WTC11 (cell line): ENCODE data around the gene RBM15. TPM values are rescaled to one million over a fixed set of nuclear protein-coding genes. Genes with fewer than 3 reads are reported as not detected.

Source experiments
- ATAC-seq: fragments of 200-7000 bp; cut with Tn5 transposase; 2 replicates; pipeline ENCODE4 v1.10.0; 2021; ENCODE audit warnings: mild to moderate bottlenecking, moderate library complexity
- CTCF ChIA-PET: fragments of 300-600 bp; sonication (Branson Sonifier 250); formaldehyde crosslinking; loops from one replicate; lab custom pipeline; 2021; ENCODE audit warnings: antibody characterized with exemption; lab: Charles Lee
- POLR2A ChIA-PET: fragments of 350-600 bp; sonication (Branson Sonifier 250); formaldehyde crosslinking; loops from one replicate; lab custom pipeline; 2021; ENCODE audit warnings: antibody characterized with exemption; lab: Charles Lee
- DNase-seq: peaks from one replicate; pipeline ENCODE4 v3.0.0; 2021; ENCODE audit warnings: low spot score
- H3K27ac Mint-ChIP-seq: 2 replicates; pipeline ENCODE4 v1.8.0; 2021; ENCODE audit warnings: mixed read lengths
- H3K27me3 Mint-ChIP-seq: 2 replicates; pipeline ENCODE4 v1.8.0; 2021; ENCODE audit warnings: low read depth, mild to moderate bottlenecking, moderate library complexity, mixed read lengths
- H3K36me3 Mint-ChIP-seq: 2 replicates; pipeline ENCODE4 v1.8.0; 2021; ENCODE audit warnings: mixed read lengths
- H3K4me1 Mint-ChIP-seq: 2 replicates; pipeline ENCODE4 v1.8.0; 2022; ENCODE audit warnings: mixed read lengths
- H3K4me3 Mint-ChIP-seq: 2 replicates; pipeline ENCODE4 v1.8.0; 2021; ENCODE audit warnings: mild to moderate bottlenecking, moderate library complexity, mixed read lengths
- H3K9me3 Mint-ChIP-seq: 2 replicates; pipeline ENCODE4 v1.8.0; 2021; ENCODE audit warnings: mixed read lengths
- AFF4 ChIP-seq: sonication (generic); formaldehyde crosslinking; IDR thresholded peaks from 2 replicates; pipeline ENCODE4 v1.8.1; 2023; ENCODE audit warnings: mild to moderate bottlenecking, missing genetic modification reagents, borderline replicate concordance
- ATF1 ChIP-seq: sonication (generic); formaldehyde crosslinking; IDR thresholded peaks from 2 replicates; pipeline ENCODE4 v1.8.1; 2023; ENCODE audit warnings: mild to moderate bottlenecking, moderate library complexity, missing genetic modification reagents
- CTCF ChIP-seq: fragments of 200-600 bp; IDR thresholded peaks from 2 replicates; pipeline ENCODE4 v1.8.0; 2022; ENCODE audit warnings: antibody characterized with exemption
- ERG ChIP-seq: fragments of 250-450 bp; sonication (Bioruptor Pico); IDR thresholded peaks from 2 replicates; pipeline ENCODE4 v1.8.0; 2021; ENCODE audit warnings: mild to moderate bottlenecking
- ESRRA ChIP-seq: sonication (generic); formaldehyde crosslinking; IDR thresholded peaks from 2 replicates; pipeline ENCODE4 v1.8.1; 2022; ENCODE audit warnings: mild to moderate bottlenecking, missing genetic modification reagents, borderline replicate concordance
- ETV6 ChIP-seq: sonication (generic); formaldehyde crosslinking; IDR thresholded peaks from 2 replicates; pipeline ENCODE4 v1.8.1; 2022; ENCODE audit warnings: mild to moderate bottlenecking, missing genetic modification reagents
- FOXK1 ChIP-seq: sonication (generic); formaldehyde crosslinking; IDR thresholded peaks from 2 replicates; pipeline ENCODE4 v1.8.0; 2022; ENCODE audit warnings: mild to moderate bottlenecking, moderate library complexity, missing genetic modification reagents
- GTF2I ChIP-seq: fragments of 250-450 bp; sonication (Bioruptor Pico); conservative IDR thresholded peaks from 2 replicates; pipeline ENCODE4 v1.4.0; 2021; ENCODE audit warnings: mild to moderate bottlenecking
- IRF2 ChIP-seq: sonication (generic); formaldehyde crosslinking; IDR thresholded peaks from 2 replicates; pipeline ENCODE4 v1.8.0; 2022; ENCODE audit warnings: low read depth, missing genetic modification reagents, borderline replicate concordance
- SMAD3 ChIP-seq: sonication (generic); formaldehyde crosslinking; IDR thresholded peaks from 2 replicates; pipeline ENCODE4 v1.8.0; 2022; ENCODE audit warnings: missing genetic modification reagents, mild to moderate bottlenecking, borderline replicate concordance
- SP1 ChIP-seq: sonication (generic); formaldehyde crosslinking; conservative IDR thresholded peaks from 2 replicates; pipeline ENCODE4 v1.8.1; 2022; ENCODE audit warnings: missing genetic modification reagents
- STAT6 ChIP-seq: sonication (generic); formaldehyde crosslinking; conservative IDR thresholded peaks from 2 replicates; pipeline ENCODE4 v1.8.1; 2023; ENCODE audit warnings: mild to moderate bottlenecking, low read depth, missing genetic modification reagents, moderate library complexity
- TCF7 ChIP-seq: sonication (generic); formaldehyde crosslinking; IDR thresholded peaks from 2 replicates; pipeline ENCODE4 v1.8.0; 2022; ENCODE audit warnings: mild to moderate bottlenecking, low read depth, missing genetic modification reagents, moderate library complexity
- TEAD1 ChIP-seq: sonication (generic); formaldehyde crosslinking; IDR thresholded peaks from 2 replicates; pipeline ENCODE4 v1.8.0; 2022; ENCODE audit warnings: mild to moderate bottlenecking, missing genetic modification reagents
- ZNF121 ChIP-seq: sonication (generic); formaldehyde crosslinking; IDR thresholded peaks from 2 replicates; pipeline ENCODE4 v1.8.0; 2023; ENCODE audit warnings: missing genetic modification reagents
- ZNF425 ChIP-seq: fragments of 250-450 bp; sonication (Bioruptor Pico); conservative IDR thresholded peaks from 2 replicates; pipeline ENCODE4 v1.9.0; 2021; ENCODE audit warnings: mild to moderate bottlenecking
- total RNA-seq: library from RNA; stranded (reverse); gene quantifications from 3 replicates; pipeline ENCODE4 v1.2.3, GENCODE V29; 2021
- TF ChIP-seq, protein P1 (sequence below): sonication (generic); formaldehyde crosslinking; conservative IDR thresholded peaks from 2 replicates; pipeline ENCODE4 v1.8.1; 2022; ENCODE audit warnings: mild to moderate bottlenecking, missing genetic modification reagents
- TF ChIP-seq, protein P2 (sequence below): sonication (generic); formaldehyde crosslinking; IDR thresholded peaks from 2 replicates; pipeline ENCODE4 v1.8.0; 2022; ENCODE audit warnings: mild to moderate bottlenecking, missing genetic modification reagents
- TF ChIP-seq, protein P3 (sequence below): sonication (generic); formaldehyde crosslinking; IDR thresholded peaks from 2 replicates; pipeline ENCODE4 v1.8.1; 2023; ENCODE audit warnings: mild to moderate bottlenecking, missing genetic modification reagents

Gene RBM15
- total RNA-seq, 1 experiment from 2014 or later = 50.6 TPM

GRCh38 chr1:110390692-110391245 is 51.6 kb downstream of the RBM15 start, which contains the start of gene SLC16A4:
TSS of gene SLC16A4 (minus strand) at chr1:110391026. CDS start at chr1:110389323, 1,703 bp downstream.
- CTCF ChIA-PET = interaction anchor here (0.7 to 1.8 kb wide), 7 partner anchors 22 to 194 kb away, joined by 3 to 6 read pairs (median 5); no protein-coding TSS in a partner anchor
- Mint-ChIP-seq H3K4me1 (peaks cover 18% of the 10 kb centered on the region), H3K36me3 (peaks cover 13% of the 10 kb centered on the region), H3K9me3 (0 out of 2 replicates have a peak, but pooled peaks cover 5% of the 10 kb centered on the region), H3K27ac (peak within 1 kb of the TSS; percentile 75), H3K4me3 (no peak within 1 kb of the TSS), H3K27me3 (no peaks in the 10 kb centered on the region)
- POLR2A ChIA-PET = interaction anchor here (0.7 kb wide), 1 partner anchor 50 kb away, joined by 3 read pairs; no protein-coding TSS in a partner anchor
- ATAC-seq = peak; percentile 73
- no peak for TF ChIP-seq SP1 (CRISPR knock-in tag)
- no peak for TF ChIP-seq ATF1
- TF ChIP-seq, protein P1, sequence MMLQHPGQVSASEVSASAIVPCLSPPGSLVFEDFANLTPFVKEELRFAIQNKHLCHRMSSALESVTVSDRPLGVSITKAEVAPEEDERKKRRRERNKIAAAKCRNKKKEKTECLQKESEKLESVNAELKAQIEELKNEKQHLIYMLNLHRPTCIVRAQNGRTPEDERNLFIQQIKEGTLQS (CRISPR knock-in tag) = no peak
- TF ChIP-seq ERG (CRISPR knock-in tag) = no peak
- no peak for TF ChIP-seq ESRRA
- no peak for TF ChIP-seq STAT6 (CRISPR knock-in tag)
- no peak for TF ChIP-seq ZNF121
- TF ChIP-seq, protein P2, sequence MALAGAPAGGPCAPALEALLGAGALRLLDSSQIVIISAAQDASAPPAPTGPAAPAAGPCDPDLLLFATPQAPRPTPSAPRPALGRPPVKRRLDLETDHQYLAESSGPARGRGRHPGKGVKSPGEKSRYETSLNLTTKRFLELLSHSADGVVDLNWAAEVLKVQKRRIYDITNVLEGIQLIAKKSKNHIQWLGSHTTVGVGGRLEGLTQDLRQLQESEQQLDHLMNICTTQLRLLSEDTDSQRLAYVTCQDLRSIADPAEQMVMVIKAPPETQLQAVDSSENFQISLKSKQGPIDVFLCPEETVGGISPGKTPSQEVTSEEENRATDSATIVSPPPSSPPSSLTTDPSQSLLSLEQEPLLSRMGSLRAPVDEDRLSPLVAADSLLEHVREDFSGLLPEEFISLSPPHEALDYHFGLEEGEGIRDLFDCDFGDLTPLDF (CRISPR knock-in tag) = no peak
- no peak for TF ChIP-seq FOXK1
- no peak for TF ChIP-seq GTF2I
- TF ChIP-seq AFF4 = no peak
- TF ChIP-seq SMAD3 (CRISPR knock-in tag) = no peak
- DNase-seq = no peak

DNA sequence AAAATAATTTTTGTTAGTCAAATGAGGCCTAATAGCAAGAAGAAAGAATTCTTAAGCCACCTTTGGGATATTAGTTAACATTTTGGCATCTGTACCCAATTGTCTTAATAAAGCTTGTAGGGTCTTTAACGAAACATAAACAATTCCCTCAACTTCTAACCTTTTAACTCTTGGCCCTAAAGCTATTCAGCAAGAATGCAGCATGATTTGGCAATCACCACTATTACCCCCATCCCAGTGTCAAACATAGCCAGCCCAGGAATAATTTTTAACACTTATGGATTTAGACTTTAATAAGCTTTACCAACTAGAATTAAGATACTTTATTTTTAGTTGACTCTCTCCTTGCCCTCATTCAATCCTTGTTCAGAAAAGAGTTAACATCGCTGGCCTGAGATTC is 54.1 kb downstream of the RBM15 start:
- POLR2A ChIA-PET = no interaction called here
- peaks cover 22% of the 10 kb centered on the region for H3K36me3 Mint-ChIP-seq
- CTCF ChIA-PET = interaction anchor here (1.2 to 2.8 kb wide), 3 partner anchors 67 to 196 kb away, joined by 3 to 7 read pairs (median 6); no protein-coding TSS in a partner anchor

More for the DNA sequence above, 54.1 kb downstream of the RBM15 start:
- Mint-ChIP-seq H3K9me3 (0 out of 2 replicates have a peak, but pooled peaks cover 7% of the 10 kb centered on the region), H3K27me3 (no peaks in the 10 kb centered on the region), H3K4me3 (no peak overlapping the region), H3K27ac (no peak overlapping the region), H3K4me1 (peaks cover 18% of the 10 kb centered on the region)
- ATAC-seq (no peak), DNase-seq (no peak)
- no peak for TF ChIP-seq ZNF425 (CRISPR knock-in tag)
- TF ChIP-seq IRF2 (CRISPR knock-in tag) = no peak
- TF ChIP-seq CTCF = no peak
- TF ChIP-seq TEAD1 (CRISPR knock-in tag) = no peak
- TF ChIP-seq ATF1 = no peak
- TF ChIP-seq, protein P3, sequence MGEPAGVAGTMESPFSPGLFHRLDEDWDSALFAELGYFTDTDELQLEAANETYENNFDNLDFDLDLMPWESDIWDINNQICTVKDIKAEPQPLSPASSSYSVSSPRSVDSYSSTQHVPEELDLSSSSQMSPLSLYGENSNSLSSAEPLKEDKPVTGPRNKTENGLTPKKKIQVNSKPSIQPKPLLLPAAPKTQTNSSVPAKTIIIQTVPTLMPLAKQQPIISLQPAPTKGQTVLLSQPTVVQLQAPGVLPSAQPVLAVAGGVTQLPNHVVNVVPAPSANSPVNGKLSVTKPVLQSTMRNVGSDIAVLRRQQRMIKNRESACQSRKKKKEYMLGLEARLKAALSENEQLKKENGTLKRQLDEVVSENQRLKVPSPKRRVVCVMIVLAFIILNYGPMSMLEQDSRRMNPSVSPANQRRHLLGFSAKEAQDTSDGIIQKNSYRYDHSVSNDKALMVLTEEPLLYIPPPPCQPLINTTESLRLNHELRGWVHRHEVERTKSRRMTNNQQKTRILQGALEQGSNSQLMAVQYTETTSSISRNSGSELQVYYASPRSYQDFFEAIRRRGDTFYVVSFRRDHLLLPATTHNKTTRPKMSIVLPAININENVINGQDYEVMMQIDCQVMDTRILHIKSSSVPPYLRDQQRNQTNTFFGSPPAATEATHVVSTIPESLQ = no peak
- TF ChIP-seq TCF7 = no peak
- TF ChIP-seq ETV6 (CRISPR knock-in tag) = no peak
